GM12872 (cell line): ENCODE measurements around the gene ZBTB20.

Experiments
- TF ChIP-seq, protein P1 (sequence below): IDR thresholded peaks from 3 replicates; pipeline ENCODE4 v1.5.1; 2011; ENCODE audit warnings: low read depth, mild to moderate bottlenecking, low read length, moderate library complexity; ENCODE audit not compliant: insufficient read depth

The ZBTB20 gene

DNA sequence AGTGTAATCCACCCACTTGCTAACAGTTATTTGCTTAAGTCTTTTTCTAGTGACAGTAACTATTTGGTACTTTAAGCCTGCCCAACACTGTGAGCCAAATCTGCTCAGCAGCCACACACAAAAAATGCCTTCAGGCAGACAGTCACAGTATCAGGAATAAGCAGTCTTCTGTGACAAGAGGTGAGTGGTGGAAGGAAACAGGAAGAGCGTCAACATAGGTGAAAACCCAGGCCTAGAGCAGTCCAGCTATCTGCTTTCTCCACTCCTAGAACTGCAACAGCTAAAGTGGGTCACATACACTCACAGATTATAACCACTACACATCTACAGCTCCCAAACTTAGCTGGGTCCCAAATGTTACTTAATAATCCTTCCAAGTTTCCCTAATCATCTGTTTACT is 213.7 kb downstream of the ZBTB20 start:
- TF ChIP-seq, protein P1, sequence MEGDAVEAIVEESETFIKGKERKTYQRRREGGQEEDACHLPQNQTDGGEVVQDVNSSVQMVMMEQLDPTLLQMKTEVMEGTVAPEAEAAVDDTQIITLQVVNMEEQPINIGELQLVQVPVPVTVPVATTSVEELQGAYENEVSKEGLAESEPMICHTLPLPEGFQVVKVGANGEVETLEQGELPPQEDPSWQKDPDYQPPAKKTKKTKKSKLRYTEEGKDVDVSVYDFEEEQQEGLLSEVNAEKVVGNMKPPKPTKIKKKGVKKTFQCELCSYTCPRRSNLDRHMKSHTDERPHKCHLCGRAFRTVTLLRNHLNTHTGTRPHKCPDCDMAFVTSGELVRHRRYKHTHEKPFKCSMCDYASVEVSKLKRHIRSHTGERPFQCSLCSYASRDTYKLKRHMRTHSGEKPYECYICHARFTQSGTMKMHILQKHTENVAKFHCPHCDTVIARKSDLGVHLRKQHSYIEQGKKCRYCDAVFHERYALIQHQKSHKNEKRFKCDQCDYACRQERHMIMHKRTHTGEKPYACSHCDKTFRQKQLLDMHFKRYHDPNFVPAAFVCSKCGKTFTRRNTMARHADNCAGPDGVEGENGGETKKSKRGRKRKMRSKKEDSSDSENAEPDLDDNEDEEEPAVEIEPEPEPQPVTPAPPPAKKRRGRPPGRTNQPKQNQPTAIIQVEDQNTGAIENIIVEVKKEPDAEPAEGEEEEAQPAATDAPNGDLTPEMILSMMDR: no peak

DNA sequence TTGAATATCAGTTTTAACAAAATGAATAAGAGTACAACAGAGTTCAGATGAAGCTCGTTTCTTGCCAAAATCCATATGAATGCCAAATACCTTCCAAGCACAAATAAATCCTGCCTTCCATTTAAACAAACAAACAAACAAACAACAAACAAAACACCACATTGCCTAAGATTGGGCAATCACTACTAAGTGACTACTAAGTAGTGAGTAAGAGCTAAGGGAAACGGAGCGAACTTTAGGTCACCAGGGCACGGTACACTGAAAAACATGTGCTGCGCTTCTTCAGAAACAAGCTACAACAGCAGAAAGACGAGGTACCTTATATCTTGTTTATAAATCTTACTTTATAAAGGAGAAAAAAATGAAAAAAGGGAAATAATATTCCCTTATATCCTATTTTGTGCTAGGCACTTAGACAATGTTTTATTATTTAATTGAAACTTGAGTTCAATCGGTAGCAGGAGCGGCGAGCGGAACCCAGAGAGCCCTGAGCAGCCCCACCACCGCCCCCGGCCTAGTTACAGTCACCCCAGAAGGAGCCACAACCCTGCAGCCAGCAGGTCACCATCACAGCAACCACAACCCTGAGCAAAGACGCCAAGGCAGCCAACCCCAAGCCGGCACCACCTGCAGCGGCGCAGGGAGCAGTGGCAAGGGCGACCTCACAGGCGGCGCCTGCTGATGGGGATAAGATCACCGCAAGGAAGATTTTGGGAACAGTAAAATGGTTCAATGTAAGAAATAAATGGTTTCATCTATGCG is 216.9 kb downstream of the ZBTB20 start:
- TF ChIP-seq, protein P1: no peak

DNA sequence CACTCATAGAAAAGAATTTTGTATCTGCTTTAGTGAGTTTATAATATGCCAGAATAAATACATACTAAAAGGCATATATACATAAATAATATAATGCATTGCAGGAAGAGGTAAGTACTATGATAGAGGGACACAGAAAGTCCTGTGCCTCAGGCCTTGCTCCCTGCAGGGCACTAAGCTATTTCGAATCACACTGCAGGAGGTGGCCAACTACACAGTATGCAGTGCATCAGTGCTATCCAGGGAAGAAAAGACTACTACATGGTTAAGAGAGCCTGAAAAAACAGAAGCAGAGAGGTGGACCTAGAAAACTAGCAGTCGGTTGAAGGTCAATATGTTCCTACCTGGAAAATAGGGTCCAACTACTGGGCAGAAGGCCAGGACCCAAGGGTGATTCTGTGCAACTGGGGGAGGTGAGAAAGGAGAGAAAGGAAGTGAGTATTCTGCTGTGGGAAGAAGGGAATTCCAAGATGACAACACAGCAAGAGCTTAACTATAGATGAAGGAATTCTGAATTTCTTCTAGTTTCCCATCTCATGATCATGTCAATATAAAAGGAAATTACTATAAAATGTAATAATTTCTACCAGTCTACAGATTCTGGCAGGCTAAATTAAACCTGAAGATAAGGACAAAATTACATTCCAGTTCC is 218.0 kb downstream of the ZBTB20 start:
- TF ChIP-seq, protein P1: no peak

DNA sequence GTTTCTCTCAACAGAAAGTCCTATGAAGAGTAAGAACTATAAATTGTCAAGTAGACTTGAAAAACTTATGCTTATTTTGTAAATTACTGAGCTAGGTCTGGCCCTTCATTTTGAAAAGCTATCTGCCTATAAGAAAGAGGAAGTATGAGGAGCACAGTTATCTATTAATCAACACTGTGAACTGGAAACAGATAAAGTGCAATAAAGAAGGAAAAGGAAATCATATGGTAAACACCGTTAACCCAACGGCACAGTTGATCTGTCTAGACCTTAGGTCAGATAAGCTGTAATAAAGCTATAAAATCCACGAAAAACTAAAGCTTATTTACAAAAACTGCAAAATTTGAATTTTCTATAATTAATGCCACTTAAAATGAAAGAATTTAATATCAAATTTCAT is 242.5 kb downstream of the ZBTB20 start:
- TF ChIP-seq, protein P1: no peak

DNA sequence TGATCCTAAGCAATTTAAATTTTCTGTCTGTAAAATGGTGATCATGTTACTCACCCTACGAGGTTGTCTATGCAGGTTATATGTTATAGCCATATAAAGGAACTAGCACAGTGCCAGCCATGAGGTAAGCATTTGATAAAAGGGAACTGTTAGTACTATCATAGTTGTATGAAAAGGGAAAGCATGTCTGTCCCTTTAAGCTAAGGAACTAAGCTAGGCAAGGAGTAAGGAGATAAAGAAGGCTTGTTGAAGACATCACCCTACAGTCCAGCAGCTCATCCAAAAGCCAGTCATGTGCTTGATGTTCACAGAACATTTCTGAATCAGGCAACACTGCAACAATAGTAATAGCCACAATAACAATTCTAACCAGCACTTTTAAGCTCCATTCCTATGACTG is 243.9 kb downstream of the ZBTB20 start:
- TF ChIP-seq, protein P1: no peak

DNA sequence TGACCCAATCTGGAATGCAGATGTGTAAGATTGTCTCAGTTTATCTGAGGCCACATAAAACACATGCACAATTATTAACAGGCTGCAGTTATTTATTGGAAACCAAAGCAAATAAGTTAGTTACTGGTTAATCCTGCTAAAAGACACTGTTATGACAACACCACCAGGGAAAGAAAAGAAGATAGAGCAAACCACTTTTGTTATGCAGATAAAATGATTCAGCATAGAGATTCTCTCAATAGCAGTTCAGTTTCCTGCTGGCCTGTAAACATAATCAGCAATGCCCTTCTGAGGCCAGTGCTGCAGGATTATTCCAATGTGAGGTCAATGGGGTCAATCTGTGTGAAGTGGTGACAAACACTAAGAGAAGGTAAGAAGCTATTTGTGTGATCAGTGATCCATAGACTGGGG is 244.4 kb downstream of the ZBTB20 start:
- TF ChIP-seq, protein P1: no peak

DNA sequence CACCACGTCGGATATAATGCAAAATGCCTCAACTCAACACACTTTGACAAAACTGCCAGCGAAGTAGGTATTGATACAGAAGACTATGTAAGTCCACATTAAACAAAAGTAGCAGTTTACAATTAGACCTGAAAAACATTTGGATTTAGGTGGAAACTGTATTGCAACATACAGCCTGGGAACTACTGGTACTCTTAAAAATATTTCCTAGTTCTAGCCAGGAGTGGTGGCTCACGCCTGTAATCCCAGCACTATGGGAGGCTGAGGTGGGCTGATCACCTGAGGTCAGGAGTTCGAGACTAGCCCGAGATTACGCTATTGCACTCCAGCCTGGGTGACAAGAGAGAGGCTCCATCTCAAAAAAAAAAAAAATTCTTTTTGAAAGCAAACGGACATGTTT is 246.2 kb downstream of the ZBTB20 start:
- TF ChIP-seq, protein P1: no peak
